ENCODE data around the gene SSH3. TPM values are rescaled to one million over a fixed set of nuclear protein-coding genes. Genes with fewer than 3 reads are reported as not detected.
A peak's percentile ranks its signal among the peaks of the same experiment; 100 is the strongest.

SSH3 gene
- total and polyA plus RNA-seq, 2 of the 8 experiments (the other 6 are each of a cell fraction or from before 2014, with no cell fraction given), result 16.9 to 19.8 TPM

DNA sequence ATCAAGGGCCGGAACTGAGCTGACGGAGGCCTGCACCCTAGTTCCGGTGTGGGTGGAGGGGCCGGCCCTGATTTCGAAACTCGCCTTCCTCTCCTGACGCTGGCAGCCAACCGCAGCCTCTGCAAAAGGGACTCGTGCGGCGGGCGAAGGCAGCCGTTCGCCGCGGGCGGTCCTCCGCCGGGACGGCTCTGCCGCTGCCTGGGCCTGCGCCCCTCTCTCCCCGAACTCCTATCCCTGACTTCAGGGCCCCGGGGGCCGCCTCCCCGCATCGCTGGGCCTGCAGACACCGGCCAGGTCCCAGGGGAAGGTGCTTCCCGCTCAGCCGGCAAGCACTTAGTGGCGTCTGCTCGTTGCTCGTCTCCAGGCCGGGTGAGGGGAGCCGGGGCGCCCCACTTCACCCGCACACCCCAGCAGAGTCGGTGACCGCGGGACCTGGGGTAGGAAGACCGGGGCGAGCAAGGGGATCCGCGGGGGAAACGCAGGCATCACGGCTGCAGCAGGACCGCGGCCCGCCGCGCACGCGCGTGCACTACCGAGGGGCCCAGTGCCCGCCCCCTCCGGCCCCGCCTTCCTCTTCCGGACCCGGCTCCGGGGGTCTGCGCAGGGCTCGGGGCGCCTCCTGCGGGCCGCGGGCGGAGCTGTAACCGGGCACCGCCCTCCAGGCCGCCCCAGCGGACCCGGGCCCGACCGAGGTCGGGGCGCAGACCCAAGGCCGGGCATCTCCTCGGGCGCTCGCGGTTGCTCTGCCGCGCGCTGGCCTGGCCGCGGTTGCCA, 14.7 kb upstream of the SSH3 start (continued):
- TF ChIP-seq GABPA (IDR thresholded peaks at IDR 0.05; ENCODE audit: borderline replicate concordance, insufficient read depth, low read length), result peak; percentile 82
- TF ChIP-seq PHF8 (conservative IDR thresholded peaks at IDR 0.05; ENCODE audit: low read depth, low read length), result peak; percentile 60
- no peak for TF ChIP-seq SIRT6 (IDR thresholded peaks at IDR 0.05; ENCODE audit: low read length)
- TF ChIP-seq RAD21 (IDR thresholded peaks at IDR 0.05 in 1 of 2, conservative IDR thresholded peaks at IDR 0.05 in 1 of 2; ENCODE audit: low read depth in 2 of 2, low read length in 2 of 2), result peak; percentile 48 to 80; a peak in 3 of 4 replicates
- TF ChIP-seq SP4 (IDR thresholded peaks at IDR 0.05; ENCODE audit: low read length), result peak; percentile 65; the same call in 1 of the 2 replicates
- no peak for TF ChIP-seq SIX5 (IDR thresholded peaks at IDR 0.05; ENCODE audit: low read depth, low read length)
- TF ChIP-seq NRF1 (IDR thresholded peaks at IDR 0.05; ENCODE audit: low read depth, low read length), result peak; percentile 50
- TF ChIP-seq CEBPB (IDR thresholded peaks at IDR 0.05; ENCODE audit: low read depth, low read length), result peak; percentile 89
- peak; percentile 24; the same call in 1 of the 2 replicates for TF ChIP-seq CREB1 (IDR thresholded peaks at IDR 0.05)
- TF ChIP-seq POLR2A (IDR thresholded peaks at IDR 0.05; ENCODE audit: control extremely low read depth in 1 of 2, low read depth in 2 of 2, low read length in 2 of 2), result peak in 1 of 2 experiments; percentile 61; a peak in 1 of 3 replicates
- TF ChIP-seq CHD2 (IDR thresholded peaks at IDR 0.05; ENCODE audit: low read length), result no peak
- TF ChIP-seq, protein P1, sequence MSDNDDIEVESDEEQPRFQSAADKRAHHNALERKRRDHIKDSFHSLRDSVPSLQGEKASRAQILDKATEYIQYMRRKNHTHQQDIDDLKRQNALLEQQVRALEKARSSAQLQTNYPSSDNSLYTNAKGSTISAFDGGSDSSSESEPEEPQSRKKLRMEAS (IDR thresholded peaks at IDR 0.05), result peak; percentile 57
- TF ChIP-seq, protein P2, sequence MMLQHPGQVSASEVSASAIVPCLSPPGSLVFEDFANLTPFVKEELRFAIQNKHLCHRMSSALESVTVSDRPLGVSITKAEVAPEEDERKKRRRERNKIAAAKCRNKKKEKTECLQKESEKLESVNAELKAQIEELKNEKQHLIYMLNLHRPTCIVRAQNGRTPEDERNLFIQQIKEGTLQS (IDR thresholded peaks at IDR 0.05; ENCODE audit: insufficient read depth, low read depth, low read length), result no peak
- TF ChIP-seq EGR1 (IDR thresholded peaks at IDR 0.05; ENCODE audit: borderline replicate concordance, low read depth, low read length), result no peak
- TF ChIP-seq ZNF274 (IDR thresholded peaks at IDR 0.05; ENCODE audit: borderline replicate concordance, extremely low read depth, low read length), result no peak
- no peak for TF ChIP-seq RXRA (IDR thresholded peaks at IDR 0.05; ENCODE audit: insufficient read depth, low read depth, low read length)
